Measurements from ENCODE around the gene ENAM.
"Not testable (repeated sequence)": the region's sequence is repeated elsewhere in the genome, so short reads cannot be mapped to it uniquely, and the experiment has no call there.

The ENAM gene

DNA sequence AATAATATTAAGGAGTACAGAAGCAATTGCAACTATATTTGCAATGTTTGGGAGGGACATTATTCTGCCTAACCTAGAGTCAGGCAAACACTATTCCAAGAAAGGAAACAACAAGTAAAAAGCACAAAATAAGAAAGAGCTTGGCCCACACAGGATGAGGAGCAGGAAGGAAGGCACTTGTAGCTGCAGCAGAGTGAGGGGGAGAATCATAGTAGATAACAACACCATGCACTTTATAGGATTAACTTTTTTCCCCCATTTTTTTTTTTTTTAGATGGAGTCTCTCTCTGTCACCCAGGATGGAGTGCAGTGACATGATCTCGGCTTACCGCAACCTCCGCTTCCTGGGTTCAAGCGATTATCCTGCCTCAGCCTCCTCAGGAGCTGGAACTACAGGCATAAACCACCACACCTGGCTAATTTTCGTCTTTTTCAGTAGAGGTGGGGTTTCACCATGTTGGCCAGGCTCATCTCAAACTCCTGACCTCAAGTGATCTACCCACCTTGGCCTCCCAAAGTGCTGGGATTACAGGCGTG lies 48.1 kb downstream of the ENAM start:
- no peak for DNase-seq (ENCODE audit: low read depth)

DNA sequence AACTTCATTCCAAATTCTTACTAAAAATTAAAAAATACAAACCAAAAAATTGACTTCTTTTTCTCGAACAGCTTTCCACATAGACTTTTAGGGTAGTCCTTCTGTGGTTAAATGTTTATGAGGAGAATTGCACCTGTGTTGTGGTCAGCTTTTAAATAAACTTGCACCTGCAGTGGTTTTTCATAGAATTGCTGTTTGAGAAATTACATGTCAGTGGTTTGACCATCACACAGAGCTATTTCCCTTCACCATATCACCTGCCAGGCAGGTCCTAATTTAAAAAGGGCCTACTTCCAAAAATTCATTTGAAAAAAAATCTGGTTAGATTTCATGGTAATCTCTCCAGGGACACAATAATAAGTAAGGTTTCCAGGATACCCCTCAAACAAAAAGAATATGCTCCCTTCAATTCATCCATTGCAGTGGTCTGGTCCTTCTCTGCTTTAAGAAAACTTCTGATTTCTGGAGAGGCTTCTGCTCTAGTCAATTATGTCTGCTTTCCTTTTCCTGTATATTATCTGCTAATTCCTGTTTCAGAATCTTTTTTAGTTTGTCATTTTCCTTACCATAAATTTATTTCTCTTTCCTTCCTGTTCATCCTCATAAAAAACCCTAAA lies 49.9 kb downstream of the ENAM start:
- DNase-seq (ENCODE audit: low read depth) = no peak

DNA sequence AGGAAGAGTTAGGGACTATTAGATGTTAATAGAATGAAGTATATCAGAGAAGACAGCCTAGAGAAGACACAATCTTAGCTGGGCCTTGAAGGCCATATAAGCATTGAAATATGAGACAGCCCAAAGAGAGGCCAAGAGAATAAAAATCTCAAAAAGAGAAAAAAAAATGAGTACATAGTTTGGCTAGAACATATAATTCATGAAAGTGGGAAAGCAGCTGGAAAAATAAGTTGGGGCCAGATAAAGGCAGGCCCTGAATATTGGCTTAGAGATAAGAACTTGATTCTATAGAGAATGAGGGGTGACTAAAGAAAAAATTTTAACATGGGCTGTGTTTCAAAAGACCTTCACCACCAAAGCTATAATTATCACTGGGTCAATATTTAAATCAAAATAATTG lies 52.4 kb downstream of the ENAM start:
- DNase-seq (ENCODE audit: low read depth) = no peak

DNA sequence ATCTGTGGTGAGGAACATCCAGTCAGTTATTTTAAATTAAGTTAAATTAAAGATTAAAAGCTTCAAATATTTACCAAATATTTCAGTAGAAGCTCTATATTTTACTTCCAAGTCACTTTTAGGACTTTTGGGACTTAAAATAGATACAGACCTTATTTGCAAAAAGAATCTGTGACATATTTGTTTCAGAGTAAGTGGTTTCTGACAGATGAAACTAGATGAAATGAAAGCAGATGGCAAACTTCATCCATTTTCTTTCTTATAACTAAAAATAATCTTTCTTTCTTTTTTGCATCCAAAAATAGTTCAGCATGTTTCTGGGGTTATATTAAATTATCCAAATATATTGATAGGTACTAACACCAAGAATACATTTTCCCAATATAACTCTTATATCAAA lies 53.2 kb downstream of the ENAM start:
- no peak for DNase-seq (ENCODE audit: low read depth)

DNA sequence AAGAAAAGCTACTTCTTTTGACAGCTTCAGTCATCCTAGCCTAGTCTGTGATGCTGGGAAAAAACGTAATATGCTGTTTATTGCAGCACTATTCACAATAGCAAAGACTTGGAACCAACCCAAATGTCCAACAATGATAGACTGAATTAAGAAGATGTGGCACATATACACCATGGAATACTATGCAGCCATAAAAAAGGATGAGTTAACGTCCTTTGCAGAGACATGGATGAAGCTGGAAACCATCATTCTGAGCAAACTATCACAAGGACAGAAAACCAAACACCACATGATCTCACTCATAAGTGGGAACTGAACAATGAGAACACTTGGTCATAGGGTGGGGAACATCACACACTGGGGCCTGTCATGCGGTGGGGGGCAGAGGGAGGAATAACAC lies 53.6 kb downstream of the ENAM start:
- not testable (repeated sequence) for DNase-seq (ENCODE audit: low read depth)

GRCh38 chr4:70687392-70687791 lies 58.8 kb downstream of the ENAM start:
- DNase-seq (ENCODE audit: low read depth) = no peak

- DNase-seq (ENCODE audit: low read depth) = peak; percentile 89
Measured at GRCh38 chr4:70687821-70688794, 59.6 kb downstream of the ENAM start, which contains the start of gene UTP3. TSS of gene UTP3 (plus strand) at chr4:70688532. CDS start at chr4:70688678, 146 bp downstream.

DNA sequence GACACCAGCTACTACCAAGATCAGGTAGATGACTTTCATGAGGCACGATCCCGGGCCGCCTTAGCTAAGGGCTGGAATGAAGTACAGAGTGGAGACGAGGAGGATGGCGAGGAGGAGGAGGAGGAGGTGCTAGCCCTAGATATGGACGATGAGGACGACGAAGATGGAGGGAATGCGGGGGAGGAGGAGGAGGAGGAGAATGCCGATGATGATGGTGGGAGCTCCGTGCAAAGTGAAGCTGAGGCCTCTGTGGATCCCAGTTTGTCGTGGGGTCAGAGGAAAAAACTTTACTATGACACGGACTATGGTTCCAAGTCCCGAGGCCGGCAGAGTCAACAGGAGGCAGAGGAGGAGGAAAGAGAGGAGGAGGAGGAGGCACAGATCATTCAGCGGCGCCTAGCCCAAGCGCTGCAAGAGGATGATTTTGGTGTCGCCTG lies 60.3 kb downstream of the ENAM start:
- no peak for DNase-seq (ENCODE audit: low read depth)

GRCh38 chr4:70691661-70692060 lies 63.1 kb downstream of the ENAM start:
- DNase-seq (ENCODE audit: low read depth) = no peak

DNA sequence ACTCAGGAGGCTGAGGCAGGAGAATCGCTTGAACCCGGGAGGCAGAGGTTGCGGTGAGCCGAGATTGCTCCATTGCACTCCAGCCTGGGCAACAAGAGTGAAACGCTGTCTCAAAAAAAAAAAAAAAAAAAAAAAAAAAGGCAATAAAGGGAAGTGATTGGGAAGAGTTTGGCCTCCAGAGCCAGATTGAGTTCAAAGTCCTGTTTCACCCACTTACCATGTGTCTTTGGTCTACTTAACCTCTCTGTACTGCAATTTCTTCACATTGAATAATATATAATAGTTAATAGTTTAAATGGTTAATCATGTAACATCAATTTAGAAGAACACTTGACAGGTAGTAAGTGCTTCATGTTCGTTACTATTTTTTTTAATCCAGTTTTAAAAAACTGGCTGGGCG lies 66.1 kb downstream of the ENAM start:
- DNase-seq (ENCODE audit: low read depth) = not testable (repeated sequence)

All from stimulated activated CD8-positive, alpha-beta memory T cell treated with anti-CD3 and anti-CD28 coated beads, Interleukin-7, amount 100 ng/mL, for 24 hours (primary cell).